K562 (cell line): ENCODE measurements around the gene GZMM. TPM values are rescaled to one million over a fixed set of nuclear protein-coding genes. Genes with fewer than 3 reads are reported as not detected.

Experiments used
- BMI1 ChIP-seq: fragments of 150-350 bp; IDR thresholded peaks from 2 replicates; pipeline ENCODE4 v1.6.1; 2014; ENCODE audit warnings: low read length
- CBFA2T3 ChIP-seq: fragments of 450-650 bp; IDR thresholded peaks from 2 replicates; pipeline ENCODE4 v1.6.1; 2017
- CBX1 ChIP-seq: sonication (generic); IDR thresholded peaks from 2 replicates; pipeline ENCODE4 v1.6.1; 2016; ENCODE audit warnings: antibody characterized with exemption, low read depth, mild to moderate bottlenecking
- CHCHD3 ChIP-seq: fragments of 250-450 bp; sonication (Bioruptor Pico); IDR thresholded peaks from 2 replicates; pipeline ENCODE4 v2.1.2; 2022; ENCODE audit warnings: mild to moderate bottlenecking
- HMGN3 ChIP-seq: IDR thresholded peaks from 2 replicates; pipeline ENCODE4 v1.6.1; 2011; ENCODE audit warnings: borderline replicate concordance, low read depth, mild to moderate bottlenecking, mixed read lengths, low read length; ENCODE audit not compliant: insufficient read length; ENCODE audit errors: extremely low read depth
- KDM4B ChIP-seq, 2 experiments: fragments of 450-650 bp in 1 of 2; sonication (generic) in 1 of 2; IDR thresholded peaks; 2 replicates each; pipeline ENCODE4 v1.6.1; 2016 to 2017; ENCODE audit warnings: borderline replicate concordance in 2 of 2, antibody characterized with exemption in 1 of 2, low read depth in 1 of 2, mild to moderate bottlenecking in 1 of 2
- NR4A1 ChIP-seq, 2 experiments: fragments of 250-450 bp in 1 of 2; fragments of 450-650 bp in 1 of 2; sonication (Bioruptor Pico) in 1 of 2; IDR thresholded peaks; 2 replicates each; pipeline versions ENCODE4 v1.4.0 to v1.6.1; 2016 to 2020; ENCODE audit warnings: mild to moderate bottlenecking in 2 of 2, missing compliant biosample characterization in 1 of 2, missing genetic modification characterization in 1 of 2, moderate library complexity in 1 of 2
- PHF20 ChIP-seq: fragments of 450-650 bp; IDR thresholded peaks from 2 replicates; pipeline ENCODE4 v1.6.1; 2018; ENCODE audit not compliant: partially characterized antibody
- POLR2B ChIP-seq: fragments of 450-650 bp; IDR thresholded peaks from 2 replicates; pipeline ENCODE4 v1.6.1; 2018; ENCODE audit warnings: low read depth; ENCODE audit not compliant: partially characterized antibody
- SMAD1 ChIP-seq: fragments of 150-350 bp; IDR thresholded peaks from 2 replicates; pipeline ENCODE4 v1.6.1; 2014; ENCODE audit warnings: low read length, low read depth; ENCODE audit not compliant: partially characterized antibody
- TRIM28 ChIP-seq: fragments of 450-650 bp; IDR thresholded peaks from 2 replicates; pipeline ENCODE4 v1.6.1; 2017
- U2AF2 ChIP-seq: fragments of 200-400 bp; formaldehyde crosslinking; optimal IDR thresholded peaks from 2 replicates; pipeline ENCODE3; 2017; ENCODE audit warnings: low read depth, mild to moderate bottlenecking, low read length
- XRCC4 ChIP-seq: IDR thresholded peaks from one replicate; pipeline ENCODE4 v1.6.1; 2011; ENCODE audit not compliant: insufficient read depth, insufficient read length; ENCODE audit errors: extremely low read depth
- ZBTB17 ChIP-seq: fragments of 450-650 bp; formaldehyde crosslinking; IDR thresholded peaks from 2 replicates; pipeline ENCODE4 v1.4.0; 2020; ENCODE audit warnings: mild to moderate bottlenecking
- ZFX ChIP-seq: sonication (generic); formaldehyde crosslinking; IDR thresholded peaks from 2 replicates; pipeline ENCODE4 v1.8.0; 2022; ENCODE audit warnings: mild to moderate bottlenecking, missing genetic modification reagents, moderate library complexity
- ZNF445 ChIP-seq: fragments of 250-450 bp; sonication (Bioruptor Pico); IDR thresholded peaks from 2 replicates; pipeline ENCODE4 v1.4.0; 2020; ENCODE audit warnings: low read depth, mild to moderate bottlenecking, moderate library complexity
- ZNF551 ChIP-seq: fragments of 250-450 bp; sonication (Bioruptor Pico); IDR thresholded peaks from 2 replicates; pipeline ENCODE4 v1.5.0; 2021; ENCODE audit warnings: mild to moderate bottlenecking, moderate library complexity
- ZNF766 ChIP-seq: fragments of 200-800 bp; sonication (Bioruptor generic); conservative IDR thresholded peaks from 2 replicates; pipeline ENCODE4 v1.6.1; 2016; ENCODE audit warnings: missing genetic modification characterization, missing compliant biosample characterization
- polyA plus RNA-seq, 8 experiments: library from polyadenylated mRNA; depleted of rRNA in 4 of 8; stranded (reverse) in 5 of 8; unstranded in 3 of 8; fragments of >200 nt; fragmentation: Nextera tagmentation in 2 of 8; fragmentation: Illumina TruSeq in 1 of 8; extraction: Ambion mirVana in 2 of 8; extraction: Trizol in 1 of 8; gene quantifications; 2 replicates each; pipeline versions ENCODE4 v1.2.1 to v1.2.3, GENCODE V29; 2011 to 2014; ENCODE audit warnings: inconsistent platforms in 1 of 8, missing spikeins in 1 of 8
- total RNA-seq, 7 experiments: library from RNA; depleted of rRNA in 6 of 7; stranded (reverse); fragments of >200 nt in 6 of 7; fragmentation: Illumina TruSeq in 2 of 7; extraction: Trizol in 2 of 7; gene quantifications; 2 replicates each; pipeline versions ENCODE4 v1.2.1 to v1.2.3, GENCODE V29; 2011 to 2021; ENCODE audit warnings: low replicate concordance in 1 of 7
- TF ChIP-seq, protein P1 (sequence below): IDR thresholded peaks from 2 replicates; pipeline ENCODE4 v1.6.1; 2011; ENCODE audit warnings: borderline replicate concordance, low read depth, mild to moderate bottlenecking, moderate library complexity, low read length; ENCODE audit not compliant: insufficient read depth, poor library complexity, severe bottlenecking
- TF ChIP-seq, protein P2 (sequence below): sonication (generic); formaldehyde crosslinking; IDR thresholded peaks from 2 replicates; pipeline ENCODE4 v1.8.0; 2023; ENCODE audit warnings: mild to moderate bottlenecking, missing genetic modification reagents
- TF ChIP-seq, protein P3 (sequence below): sonication (generic); formaldehyde crosslinking; IDR thresholded peaks from 2 replicates; pipeline ENCODE4 v1.8.0; 2023; ENCODE audit warnings: mild to moderate bottlenecking, missing genetic modification reagents

GZMM gene
- total and polyA plus RNA-seq, 9 of the 15 experiments (the other 6 are each of a cell fraction or from before 2014, with no cell fraction given): 0.08 to 2.6 (median 0.70) TPM; not detected in 2

DNA sequence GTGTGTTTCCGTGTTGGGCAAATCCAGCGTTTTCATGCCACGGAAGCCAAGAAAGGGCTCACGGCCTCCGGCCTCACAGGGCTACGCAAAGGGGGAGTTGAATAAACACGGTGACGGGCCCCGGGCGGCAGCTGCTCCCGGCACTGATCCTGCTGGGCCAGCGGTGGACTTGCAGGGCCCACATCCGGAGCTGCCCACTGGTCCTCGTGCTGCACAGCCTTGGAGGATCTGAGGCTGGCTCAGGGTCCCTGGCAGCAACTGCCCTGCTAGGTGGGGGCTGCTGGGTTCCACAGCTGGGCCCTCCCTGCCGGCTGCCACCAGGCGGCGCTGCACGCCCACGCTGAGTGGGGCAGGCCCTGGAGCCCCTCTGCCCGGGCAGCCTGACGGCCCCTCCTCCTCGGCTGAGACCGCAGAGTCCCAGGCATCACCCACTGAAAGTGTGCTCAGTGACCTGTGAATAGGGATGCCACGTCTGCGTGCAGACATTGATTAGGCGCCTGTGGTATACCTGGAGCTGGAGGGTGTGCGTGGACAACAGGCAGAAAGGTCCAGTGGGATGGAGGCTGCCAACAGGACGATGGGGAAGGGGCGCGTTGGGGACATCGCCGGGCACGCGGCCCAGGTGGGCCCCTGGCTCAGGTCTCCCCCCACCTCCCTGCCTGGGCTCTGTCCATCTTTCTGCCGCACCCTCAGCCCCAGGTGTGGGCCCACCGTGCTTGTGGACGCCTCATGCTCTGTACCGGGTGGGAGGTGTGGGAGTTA is 40.6 kb downstream of the GZMM start (continued):
- no peak for TF ChIP-seq PHF20
- TF ChIP-seq KDM4B (IDR thresholded peaks at IDR 0.05; ENCODE audit: borderline replicate concordance in 2 of 2, low read depth in 1 of 2): peak in 1 of 2 experiments; percentile 83; a peak in 1 of 4 replicates
- no peak for TF ChIP-seq ZNF445
- TF ChIP-seq, protein P1, sequence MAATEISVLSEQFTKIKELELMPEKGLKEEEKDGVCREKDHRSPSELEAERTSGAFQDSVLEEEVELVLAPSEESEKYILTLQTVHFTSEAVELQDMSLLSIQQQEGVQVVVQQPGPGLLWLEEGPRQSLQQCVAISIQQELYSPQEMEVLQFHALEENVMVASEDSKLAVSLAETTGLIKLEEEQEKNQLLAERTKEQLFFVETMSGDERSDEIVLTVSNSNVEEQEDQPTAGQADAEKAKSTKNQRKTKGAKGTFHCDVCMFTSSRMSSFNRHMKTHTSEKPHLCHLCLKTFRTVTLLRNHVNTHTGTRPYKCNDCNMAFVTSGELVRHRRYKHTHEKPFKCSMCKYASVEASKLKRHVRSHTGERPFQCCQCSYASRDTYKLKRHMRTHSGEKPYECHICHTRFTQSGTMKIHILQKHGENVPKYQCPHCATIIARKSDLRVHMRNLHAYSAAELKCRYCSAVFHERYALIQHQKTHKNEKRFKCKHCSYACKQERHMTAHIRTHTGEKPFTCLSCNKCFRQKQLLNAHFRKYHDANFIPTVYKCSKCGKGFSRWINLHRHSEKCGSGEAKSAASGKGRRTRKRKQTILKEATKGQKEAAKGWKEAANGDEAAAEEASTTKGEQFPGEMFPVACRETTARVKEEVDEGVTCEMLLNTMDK: peak; percentile 76
- TF ChIP-seq CBX1: peak; percentile 91
- TF ChIP-seq SMAD1: no peak
- TF ChIP-seq XRCC4: no peak
- peak; percentile 47 for TF ChIP-seq POLR2B
- TF ChIP-seq ZNF766 (CRISPR knock-in tag): no peak
- TF ChIP-seq BMI1: no peak
- TF ChIP-seq ZFX (CRISPR knock-in tag): no peak
- TF ChIP-seq, protein P2, sequence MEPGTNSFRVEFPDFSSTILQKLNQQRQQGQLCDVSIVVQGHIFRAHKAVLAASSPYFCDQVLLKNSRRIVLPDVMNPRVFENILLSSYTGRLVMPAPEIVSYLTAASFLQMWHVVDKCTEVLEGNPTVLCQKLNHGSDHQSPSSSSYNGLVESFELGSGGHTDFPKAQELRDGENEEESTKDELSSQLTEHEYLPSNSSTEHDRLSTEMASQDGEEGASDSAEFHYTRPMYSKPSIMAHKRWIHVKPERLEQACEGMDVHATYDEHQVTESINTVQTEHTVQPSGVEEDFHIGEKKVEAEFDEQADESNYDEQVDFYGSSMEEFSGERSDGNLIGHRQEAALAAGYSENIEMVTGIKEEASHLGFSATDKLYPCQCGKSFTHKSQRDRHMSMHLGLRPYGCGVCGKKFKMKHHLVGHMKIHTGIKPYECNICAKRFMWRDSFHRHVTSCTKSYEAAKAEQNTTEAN (CRISPR knock-in tag): no peak
- no peak for TF ChIP-seq U2AF2
- TF ChIP-seq TRIM28: peak; percentile 11; the same call in 1 of the 2 replicates
- no peak for TF ChIP-seq ZNF551
- TF ChIP-seq NR4A1 (CRISPR knock-in tag; IDR thresholded peaks at IDR 0.05): no peak
- TF ChIP-seq NR4A1 (tag; IDR thresholded peaks at IDR 0.05): no peak
- TF ChIP-seq CBFA2T3: 0 out of 2 replicates have a peak, but pooled peaks have one; percentile 15
- TF ChIP-seq, protein P3, sequence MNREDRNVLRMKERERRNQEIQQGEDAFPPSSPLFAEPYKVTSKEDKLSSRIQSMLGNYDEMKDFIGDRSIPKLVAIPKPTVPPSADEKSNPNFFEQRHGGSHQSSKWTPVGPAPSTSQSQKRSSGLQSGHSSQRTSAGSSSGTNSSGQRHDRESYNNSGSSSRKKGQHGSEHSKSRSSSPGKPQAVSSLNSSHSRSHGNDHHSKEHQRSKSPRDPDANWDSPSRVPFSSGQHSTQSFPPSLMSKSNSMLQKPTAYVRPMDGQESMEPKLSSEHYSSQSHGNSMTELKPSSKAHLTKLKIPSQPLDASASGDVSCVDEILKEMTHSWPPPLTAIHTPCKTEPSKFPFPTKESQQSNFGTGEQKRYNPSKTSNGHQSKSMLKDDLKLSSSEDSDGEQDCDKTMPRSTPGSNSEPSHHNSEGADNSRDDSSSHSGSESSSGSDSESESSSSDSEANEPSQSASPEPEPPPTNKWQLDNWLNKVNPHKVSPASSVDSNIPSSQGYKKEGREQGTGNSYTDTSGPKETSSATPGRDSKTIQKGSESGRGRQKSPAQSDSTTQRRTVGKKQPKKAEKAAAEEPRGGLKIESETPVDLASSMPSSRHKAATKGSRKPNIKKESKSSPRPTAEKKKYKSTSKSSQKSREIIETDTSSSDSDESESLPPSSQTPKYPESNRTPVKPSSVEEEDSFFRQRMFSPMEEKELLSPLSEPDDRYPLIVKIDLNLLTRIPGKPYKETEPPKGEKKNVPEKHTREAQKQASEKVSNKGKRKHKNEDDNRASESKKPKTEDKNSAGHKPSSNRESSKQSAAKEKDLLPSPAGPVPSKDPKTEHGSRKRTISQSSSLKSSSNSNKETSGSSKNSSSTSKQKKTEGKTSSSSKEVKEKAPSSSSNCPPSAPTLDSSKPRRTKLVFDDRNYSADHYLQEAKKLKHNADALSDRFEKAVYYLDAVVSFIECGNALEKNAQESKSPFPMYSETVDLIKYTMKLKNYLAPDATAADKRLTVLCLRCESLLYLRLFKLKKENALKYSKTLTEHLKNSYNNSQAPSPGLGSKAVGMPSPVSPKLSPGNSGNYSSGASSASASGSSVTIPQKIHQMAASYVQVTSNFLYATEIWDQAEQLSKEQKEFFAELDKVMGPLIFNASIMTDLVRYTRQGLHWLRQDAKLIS (CRISPR knock-in tag): no peak
- peak; percentile 8; the same call in 1 of the 2 replicates for TF ChIP-seq ZBTB17
- TF ChIP-seq CHCHD3 (CRISPR knock-in tag): no peak
- TF ChIP-seq HMGN3: peak; percentile 30
